ENCODE measurements around the gene ACTR3C. TPM values are rescaled to one million over a fixed set of nuclear protein-coding genes. Genes with fewer than 3 reads are reported as not detected.

ACTR3C gene
- total RNA-seq, 2 donors from 2014 or later, result 20.2 to 38.0 TPM

DNA sequence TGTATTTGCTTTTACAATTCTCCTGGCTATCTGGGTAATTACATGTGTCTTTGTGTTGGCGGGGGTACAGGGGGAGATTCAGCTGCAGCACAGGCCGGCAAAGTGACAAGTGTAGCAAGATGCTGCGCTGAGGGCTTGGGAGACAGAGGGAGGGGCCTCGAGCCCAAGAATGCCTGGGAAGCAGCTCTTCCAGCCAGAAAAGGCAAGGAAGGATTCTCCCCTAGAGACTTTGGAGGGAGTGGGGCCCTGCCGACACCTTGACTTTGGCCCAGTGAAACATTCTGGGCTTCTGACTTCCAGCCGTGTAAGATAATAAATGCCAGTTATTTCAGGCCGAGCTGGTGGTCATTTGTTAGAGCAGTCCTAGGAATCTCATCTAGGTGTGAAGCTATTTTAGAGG, 38.1 kb upstream of the ACTR3C start:
- ATAC-seq, result no peak
- peak in 1 of 2 donors; percentile 14 for DNase-seq
- intact Hi-C loops (cut with DNase I, micrococcal nuclease), result no loop called here

DNA sequence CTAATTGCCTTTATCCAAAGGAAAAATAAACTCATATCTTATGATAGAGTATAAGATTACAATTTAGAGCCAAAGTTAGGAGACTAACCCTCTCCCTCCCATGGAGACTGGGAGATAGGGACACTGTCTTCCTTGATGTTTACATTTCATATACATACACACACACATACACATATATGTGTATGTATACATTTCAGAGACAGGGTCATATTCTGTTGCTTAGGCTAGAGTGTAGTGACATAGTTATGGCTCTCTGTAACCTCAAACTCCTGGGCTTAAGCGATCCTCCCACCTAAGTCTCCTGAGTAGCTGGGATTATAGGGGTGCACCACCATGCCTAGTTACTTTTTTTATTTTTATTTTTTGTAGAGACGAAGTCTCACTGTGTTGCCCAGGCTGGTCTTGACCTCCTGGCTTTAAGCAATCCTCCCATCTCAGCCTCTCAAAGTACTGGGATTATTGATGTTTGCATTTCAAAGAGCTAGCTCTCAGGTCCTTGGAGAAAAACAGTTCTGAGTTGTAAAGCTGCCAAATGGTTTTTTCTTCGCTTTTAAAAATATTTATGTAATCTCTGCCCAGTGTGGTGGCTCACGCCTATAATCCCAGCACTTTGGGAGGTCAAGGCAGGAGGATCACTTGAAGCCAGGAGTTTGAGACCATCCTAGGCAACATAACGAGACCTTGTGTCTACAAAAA, 37.2 kb upstream of the ACTR3C start:
- no peak for ATAC-seq
- no peak for DNase-seq
- intact Hi-C loops (cut with DNase I, micrococcal nuclease), result no loop called here

DNA sequence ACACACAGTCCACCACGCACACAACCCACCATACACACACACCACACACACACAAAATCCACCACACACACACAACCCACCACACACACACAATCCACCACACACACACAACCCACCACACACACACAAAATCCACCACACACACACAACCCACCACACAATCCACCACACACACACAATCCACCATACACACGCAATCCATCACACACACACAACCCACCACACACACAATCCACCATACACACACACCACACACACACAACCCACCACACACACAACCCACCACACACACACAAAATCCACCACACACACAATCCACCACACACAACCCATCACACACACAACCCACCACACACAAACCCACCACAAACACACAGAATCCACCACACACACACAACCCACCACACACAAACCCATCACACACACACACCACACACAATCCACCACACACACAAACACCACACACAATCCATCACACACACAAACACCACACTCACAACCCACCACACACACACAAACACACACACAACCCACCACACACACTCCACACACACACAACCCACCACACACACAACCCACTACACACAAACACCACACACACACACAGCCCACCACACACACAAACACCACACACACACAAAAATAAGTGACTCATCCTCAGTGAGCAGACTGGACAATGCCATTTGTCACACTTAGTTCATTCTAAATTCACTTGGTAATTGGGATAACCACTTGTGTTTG, 36.4 kb upstream of the ACTR3C start:
- DNase-seq (no peak), ATAC-seq (no peak)
- intact Hi-C loops (cut with DNase I, micrococcal nuclease), result no loop called here

DNA sequence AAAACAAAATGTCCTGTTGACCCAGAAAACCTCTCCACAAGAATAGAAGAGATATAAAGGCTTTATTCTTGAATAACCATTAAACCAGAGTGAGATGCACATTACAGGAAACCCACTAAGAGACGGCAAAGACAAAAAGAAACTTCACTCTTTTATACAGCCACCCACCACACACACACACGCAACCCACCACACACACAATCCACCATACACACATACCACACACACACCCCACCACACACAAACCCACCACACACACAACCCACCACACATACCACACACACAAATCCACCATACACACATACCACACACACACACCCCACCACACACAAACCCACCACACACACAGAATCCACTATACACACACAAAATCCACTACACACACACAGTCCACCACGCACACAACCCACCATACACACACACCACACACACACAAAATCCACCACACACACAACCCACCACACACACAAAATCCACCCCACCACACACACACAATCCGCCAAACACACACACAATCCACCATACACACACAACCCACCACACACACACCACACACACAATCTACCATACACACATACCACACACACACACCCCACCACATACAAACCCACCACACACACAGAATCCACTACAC, 35.8 kb upstream of the ACTR3C start:
- intact Hi-C loops (cut with DNase I, micrococcal nuclease), result no loop called here
- DNase-seq, result peak in 1 of 2 donors; percentile 14
- ATAC-seq, result no peak

DNA sequence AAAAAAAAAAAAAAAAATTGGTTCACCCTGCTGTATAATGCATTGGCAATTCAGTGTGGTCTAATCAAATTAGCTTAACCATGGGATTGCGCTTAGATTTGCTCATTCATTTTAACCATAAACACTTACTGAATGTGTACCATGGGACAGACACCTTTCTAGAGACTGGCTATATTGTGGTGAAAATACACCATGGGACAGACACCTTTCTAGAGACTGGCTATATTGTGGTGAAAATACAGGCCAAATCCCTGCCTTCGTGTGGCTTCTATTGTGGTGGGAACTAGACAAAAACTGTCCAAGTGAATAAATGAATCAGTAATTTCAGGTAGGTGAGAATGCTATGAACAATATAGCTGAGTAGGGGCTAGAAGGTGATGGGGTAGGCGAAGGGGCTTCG, 35.1 kb upstream of the ACTR3C start:
- DNase-seq (no peak), ATAC-seq (no peak)
- intact Hi-C loops (cut with DNase I, micrococcal nuclease), result no loop called here

DNA sequence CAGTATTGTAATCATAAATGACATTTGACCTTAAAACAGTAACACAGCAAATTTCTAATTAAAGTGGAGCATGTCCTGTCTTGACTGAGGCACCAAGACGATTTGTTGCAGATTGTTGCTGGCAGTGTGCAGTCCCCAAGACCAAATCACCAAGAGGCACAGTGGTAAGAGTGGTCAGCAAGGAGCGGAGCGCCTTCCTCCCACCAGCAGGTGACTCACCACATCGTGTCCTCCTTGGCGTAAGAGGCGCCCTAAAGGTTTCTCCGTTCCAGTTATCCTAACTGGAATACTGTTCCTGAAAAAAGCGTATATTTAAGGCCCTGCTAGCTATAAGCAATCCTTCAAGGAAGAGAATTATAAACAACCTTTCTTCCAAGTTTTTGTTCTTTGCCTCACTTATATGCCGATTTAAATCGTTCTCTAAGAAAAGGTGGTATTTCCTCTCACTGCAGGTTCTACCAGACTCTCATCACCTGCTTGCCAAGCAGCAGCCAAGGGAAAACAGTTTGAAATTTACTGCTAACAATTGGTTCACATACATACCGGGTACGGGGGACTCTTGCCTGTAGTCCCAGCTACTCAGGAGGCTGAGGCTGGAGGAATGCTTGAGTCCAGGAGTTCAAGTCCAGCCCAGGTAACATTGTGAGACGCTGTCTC, 34.6 kb upstream of the ACTR3C start:
- ATAC-seq (no peak), DNase-seq (peak in 1 of 2 donors; percentile 18)
- intact Hi-C loops (cut with DNase I, micrococcal nuclease), result no loop called here

DNA sequence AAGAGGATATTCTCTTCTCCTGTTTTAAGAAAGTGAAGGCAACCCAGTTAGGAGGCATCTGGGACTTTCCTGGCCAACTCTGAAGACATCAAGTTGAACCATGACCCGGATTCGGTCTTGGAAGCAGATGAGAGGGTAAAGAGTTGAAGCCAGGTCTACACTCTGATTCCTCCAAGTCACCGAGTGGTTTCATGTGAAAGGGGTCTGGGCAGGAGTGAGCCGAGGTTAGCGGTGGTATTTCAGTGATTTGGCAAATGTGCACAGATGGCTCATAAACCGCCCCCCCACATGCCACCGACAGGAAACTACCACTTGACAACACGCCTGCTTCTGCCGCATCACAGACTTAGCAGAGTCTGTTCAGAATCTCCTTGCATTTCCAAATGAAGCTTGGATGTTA, 33.9 kb upstream of the ACTR3C start:
- peak; percentile 27 to 61 for DNase-seq
- intact Hi-C loops (cut with DNase I, micrococcal nuclease), result no loop called here
- ATAC-seq, result no peak

DNA sequence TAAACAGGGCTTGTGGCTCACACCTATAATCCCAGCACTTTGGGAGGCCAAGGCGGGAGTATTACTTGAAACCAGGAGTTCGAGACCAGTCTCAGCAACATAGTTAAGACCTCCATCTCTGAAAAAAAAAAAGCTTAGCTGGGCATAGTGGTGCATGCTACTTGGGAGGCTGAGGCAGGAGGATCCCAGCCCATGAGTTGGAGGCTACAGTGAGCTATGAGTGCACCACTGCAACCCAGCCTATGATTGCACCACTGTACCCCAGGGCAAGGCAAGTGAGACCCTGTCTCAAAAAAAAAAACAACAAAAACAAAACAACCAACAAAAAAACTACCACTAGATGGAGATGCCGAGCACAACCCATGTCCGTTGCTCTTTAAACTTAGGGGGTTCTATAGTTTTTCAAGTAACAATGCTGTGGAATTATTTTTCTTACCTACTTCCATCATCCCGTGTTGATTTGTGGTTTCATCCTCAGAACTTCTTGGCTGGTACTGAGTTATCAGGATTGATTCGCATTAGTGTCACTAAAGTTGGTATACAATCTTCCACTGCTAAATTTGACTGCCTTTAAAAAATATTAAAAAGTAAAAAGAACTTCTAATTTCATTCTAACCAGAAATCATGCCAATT, 33.0 kb upstream of the ACTR3C start:
- ATAC-seq, result peak; percentile 9
- intact Hi-C loops (cut with DNase I, micrococcal nuclease), result no loop called here
- DNase-seq, result peak in 1 of 2 donors; percentile 18

DNA sequence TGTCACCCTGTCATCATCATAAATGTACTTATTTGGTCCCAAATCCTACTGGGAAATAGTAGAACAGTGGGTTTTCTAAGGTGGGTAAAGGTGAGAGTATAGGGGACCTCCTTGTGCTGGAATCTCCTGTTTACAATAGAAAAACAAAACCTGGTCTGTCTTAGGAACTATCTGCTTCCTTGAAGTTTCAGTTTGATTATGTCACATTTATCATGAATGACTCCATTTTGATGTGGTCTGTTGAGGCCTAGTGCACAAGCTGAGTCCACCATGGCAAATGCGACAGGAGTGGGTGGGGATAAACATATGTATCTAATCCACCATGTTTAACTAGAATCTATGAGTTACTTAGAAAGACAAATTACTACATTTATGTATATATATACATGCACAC, 32.3 kb upstream of the ACTR3C start:
- no peak for DNase-seq
- intact Hi-C loops (cut with DNase I, micrococcal nuclease), result no loop called here
- ATAC-seq, result peak; percentile 6

DNA sequence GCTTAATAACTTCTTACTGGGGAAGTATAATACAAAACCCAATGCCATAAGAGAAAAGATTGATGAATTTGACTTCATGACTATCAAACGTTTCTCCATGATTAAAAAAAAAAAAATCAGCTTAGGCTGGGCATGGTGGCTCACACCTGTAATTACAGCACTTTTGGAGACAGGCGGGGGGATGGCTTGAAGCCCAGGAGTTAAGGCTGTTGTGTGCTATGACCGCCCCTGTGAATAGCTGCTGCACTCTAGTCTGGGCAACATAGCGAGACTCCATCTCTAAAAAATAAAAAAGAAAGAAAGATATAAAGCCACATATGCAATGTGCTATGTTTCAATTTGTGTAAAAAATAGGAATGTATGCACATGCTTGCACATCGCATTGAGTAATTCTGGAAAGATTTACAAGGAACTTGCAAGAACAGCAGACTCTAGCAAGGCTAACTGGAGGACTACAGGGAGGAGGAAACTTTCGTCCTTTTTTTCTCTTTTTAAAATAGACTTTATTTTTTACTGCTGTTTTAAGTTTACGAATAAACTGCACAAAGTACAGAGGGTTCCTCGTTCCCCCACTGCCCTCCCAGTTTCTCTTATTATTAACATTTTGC, 28.3 kb upstream of the ACTR3C start:
- DNase-seq (peak in 1 of 2 donors; percentile 18), ATAC-seq (no peak)
- intact Hi-C loops (cut with DNase I, micrococcal nuclease), result no loop called here

DNA sequence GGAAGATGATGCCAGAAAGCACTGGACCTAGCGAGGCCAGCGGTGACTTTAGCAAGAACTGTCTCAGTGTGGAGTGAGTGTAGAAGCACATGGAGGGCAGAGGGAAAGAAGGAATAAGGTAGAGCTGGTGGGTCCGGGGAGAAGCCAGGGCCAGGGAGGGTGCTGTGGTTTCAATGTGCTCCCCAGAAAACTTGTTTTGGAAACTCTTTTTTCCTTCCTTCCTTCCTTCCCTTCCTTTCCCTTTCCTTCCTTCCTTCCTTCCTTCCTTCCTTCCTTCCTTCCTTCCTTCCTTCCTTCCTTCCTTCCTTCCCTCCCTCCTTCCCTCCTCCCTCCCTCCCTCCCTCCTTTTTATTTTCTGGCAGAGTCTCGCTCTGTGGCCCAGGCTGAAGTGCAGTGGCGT, 23.6 kb upstream of the ACTR3C start:
- DNase-seq, result no peak
- no peak for ATAC-seq
- intact Hi-C loops (cut with DNase I, micrococcal nuclease), result no loop called here

DNA sequence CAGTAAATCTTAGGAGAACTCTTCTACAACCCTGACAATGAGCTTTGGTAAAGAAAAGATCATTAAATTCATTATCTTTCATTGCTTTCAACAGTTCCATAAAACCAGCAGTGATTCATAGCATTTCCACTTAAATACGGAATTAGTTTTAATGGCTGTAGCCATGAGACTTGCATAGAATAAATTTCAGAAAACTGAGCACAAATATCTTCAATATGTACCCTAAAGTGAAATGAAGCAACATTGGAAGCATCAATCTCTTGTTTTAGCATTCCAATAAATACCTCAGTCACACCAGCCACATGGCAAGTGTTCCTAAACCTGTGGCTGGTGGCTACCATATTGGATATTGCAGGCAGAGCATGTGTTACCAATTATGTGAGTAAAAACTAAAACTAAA, 21.7 kb upstream of the ACTR3C start:
- intact Hi-C loops (cut with DNase I, micrococcal nuclease), result no loop called here
- ATAC-seq, result no peak
- DNase-seq, result no peak

DNA sequence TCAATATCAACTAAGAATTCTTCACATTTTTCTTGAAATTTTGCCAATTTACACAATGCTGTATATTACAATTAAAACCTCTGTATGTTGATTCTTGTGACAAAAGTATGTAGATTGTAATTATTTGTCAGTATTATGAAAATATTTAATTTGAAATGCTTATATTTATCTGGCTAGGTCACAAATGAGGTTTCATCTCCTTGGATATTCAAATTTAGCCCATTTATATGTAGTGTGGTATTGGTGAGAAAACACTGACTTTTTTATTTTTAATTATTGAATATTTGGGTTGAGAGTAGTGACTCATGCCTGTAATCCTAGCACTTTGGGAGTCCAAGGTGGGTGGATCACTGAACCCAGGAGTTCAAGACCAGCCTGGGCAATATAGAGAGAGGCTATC, 21.0 kb upstream of the ACTR3C start:
- intact Hi-C loops (cut with DNase I, micrococcal nuclease), result no loop called here
- DNase-seq, result no peak
- no peak for ATAC-seq

DNA sequence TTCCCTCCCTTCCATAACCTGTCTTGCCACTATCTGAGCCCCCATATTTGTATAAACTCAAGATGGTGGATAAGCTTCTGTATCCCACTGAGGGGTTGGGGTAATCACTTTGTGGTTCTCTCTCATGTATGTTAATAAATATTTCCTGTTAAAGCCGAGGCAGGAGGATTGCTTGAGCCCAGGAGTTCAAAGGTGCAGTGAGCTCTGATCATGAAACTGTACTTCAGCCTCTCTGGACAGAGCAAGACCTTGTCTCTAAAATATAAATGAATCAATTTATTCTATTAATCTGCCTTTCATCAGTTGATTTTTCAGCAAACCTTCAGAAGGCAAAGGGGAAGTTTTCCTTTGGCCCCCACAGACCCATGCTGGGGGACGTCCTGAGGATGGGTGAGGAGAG, 19.9 kb upstream of the ACTR3C start:
- no peak for DNase-seq
- intact Hi-C loops (cut with DNase I, micrococcal nuclease), result no loop called here
- no peak for ATAC-seq

DNA sequence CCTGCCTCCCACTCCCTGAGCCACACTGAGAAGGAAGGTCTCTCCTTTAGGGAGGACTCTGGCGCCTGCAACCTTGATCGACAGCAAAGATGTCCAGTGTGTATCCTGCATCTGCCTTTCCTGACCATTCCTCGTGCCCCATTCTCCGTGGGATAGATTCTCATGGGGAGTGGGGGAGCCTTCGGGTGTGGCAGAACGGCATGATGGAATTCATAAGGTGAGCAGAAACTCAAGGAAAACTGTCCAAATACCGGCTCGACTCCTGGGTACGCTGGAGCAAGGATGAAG, 18.7 kb upstream of the ACTR3C start:
- ATAC-seq (no peak), DNase-seq (peak in 1 of 2 donors; percentile 24)
- intact Hi-C loops (cut with DNase I, micrococcal nuclease), result no loop called here

DNA sequence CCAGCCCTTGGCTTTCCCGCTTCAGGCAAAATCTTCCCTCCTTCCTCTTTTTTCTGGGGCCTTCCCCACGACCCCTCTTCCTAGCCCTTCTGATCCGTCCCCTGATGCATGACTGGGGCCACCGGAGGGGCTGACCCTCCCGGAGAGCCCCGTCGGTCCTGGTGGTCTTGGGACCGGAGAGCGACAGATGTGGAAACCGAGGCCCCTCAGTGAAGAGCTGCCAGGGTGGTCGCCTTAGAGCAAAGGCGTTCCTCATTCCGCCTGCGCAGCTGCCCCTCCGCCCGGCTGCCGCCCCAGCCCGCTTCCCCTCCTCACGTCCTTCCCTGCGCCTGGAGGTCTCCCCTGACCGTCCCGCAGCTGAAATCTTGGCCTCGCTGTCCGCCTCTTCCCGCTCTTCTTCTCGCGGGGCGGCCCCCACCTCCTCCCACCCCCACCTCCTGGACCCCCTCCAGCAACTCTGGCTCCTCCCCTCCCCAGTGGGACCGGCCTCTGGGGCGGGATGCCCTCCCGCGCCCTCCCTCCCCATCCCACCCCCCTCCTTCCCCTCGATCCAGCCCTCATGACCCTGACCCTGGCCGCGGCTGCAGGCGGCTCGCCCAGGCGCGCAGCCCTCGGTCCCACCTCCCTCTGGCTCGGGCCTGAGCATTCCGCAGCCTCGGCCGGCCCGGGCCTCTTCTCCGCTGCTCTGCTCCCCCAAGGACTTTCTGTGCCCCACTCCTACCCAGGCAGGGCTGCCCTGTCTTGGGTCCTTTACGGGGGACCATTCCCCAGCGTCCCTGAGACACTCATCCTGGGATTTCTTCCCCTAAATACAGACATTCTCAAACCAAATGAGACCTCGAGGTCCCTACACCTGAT, 18.1 kb upstream of the ACTR3C start, which contains the start of gene RARRES2:
Gene RARRES2 (minus strand): TSS at position 367 of the 858 bp plus-strand sequence. CDS start 1,020 bp downstream, outside the sequence.
- ATAC-seq (peak; percentile 9), DNase-seq (peak in 1 of 2 donors; percentile 54)
- intact Hi-C loops (cut with DNase I, micrococcal nuclease), result no loop called here

DNA sequence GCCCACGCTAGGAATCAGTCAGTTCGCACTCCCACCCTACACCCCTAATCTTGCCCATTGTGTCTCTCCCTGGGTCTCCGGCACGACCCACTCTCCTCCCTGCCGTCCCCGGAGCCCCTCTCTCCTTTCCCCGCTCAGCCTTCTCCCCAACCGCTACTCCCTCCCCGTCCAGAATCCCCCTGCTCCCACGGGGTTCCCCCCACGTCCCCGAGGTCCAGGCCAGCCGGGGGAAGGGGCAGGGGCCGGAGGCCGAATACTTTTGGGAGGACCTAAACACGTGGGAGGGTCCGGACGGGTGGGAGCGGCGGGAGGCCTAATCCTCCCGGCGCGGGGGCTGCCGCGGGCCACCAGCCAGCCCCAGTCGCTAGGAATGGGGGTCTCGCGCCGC, 17.5 kb upstream of the ACTR3C start:
- intact Hi-C loops (cut with DNase I, micrococcal nuclease), result no loop called here
- ATAC-seq (no peak), DNase-seq (peak in 1 of 2 donors; percentile 25)

Data from left colon (tissue), 2 donors.